OCI-LY1 (cell line): ENCODE data around the gene CLSTN2.

Experiments
- EZH2 ChIP-seq: fragments of 200-600 bp; sonication (generic), shearing (Covaris generic); IDR thresholded peaks from 2 replicates; pipeline ENCODE4 v1.8.0; 2017; ENCODE audit warnings: borderline replicate concordance, mixed run types, mild to moderate bottlenecking, antibody characterized with exemption, low read length, moderate library complexity, mixed read lengths
- TF ChIP-seq, protein P1 (sequence below): fragments of 200-600 bp; sonication (generic), shearing (Covaris generic); IDR thresholded peaks from 2 replicates; pipeline ENCODE4 v1.5.1; 2017; ENCODE audit warnings: mild to moderate bottlenecking, antibody characterized with exemption, low read length, moderate library complexity, mixed read lengths

- TF ChIP-seq, protein P1, sequence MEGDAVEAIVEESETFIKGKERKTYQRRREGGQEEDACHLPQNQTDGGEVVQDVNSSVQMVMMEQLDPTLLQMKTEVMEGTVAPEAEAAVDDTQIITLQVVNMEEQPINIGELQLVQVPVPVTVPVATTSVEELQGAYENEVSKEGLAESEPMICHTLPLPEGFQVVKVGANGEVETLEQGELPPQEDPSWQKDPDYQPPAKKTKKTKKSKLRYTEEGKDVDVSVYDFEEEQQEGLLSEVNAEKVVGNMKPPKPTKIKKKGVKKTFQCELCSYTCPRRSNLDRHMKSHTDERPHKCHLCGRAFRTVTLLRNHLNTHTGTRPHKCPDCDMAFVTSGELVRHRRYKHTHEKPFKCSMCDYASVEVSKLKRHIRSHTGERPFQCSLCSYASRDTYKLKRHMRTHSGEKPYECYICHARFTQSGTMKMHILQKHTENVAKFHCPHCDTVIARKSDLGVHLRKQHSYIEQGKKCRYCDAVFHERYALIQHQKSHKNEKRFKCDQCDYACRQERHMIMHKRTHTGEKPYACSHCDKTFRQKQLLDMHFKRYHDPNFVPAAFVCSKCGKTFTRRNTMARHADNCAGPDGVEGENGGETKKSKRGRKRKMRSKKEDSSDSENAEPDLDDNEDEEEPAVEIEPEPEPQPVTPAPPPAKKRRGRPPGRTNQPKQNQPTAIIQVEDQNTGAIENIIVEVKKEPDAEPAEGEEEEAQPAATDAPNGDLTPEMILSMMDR: no peak
- TF ChIP-seq EZH2: no peak
These were observed 47.6 kb upstream of the CLSTN2 start for GRCh38 chr3:139887431-139887830.
